Neural progenitor cell (in vitro differentiated cells): Measurements from ENCODE around the gene SLIT1. TPM values are rescaled to one million over a fixed set of nuclear protein-coding genes. Genes with fewer than 3 reads are reported as not detected.

ENCODE experiments used
- DNase-seq: peaks from one replicate; pipeline ENCODE4 v3.0.0-alpha.2; 2016; ENCODE audit warnings: low spot score
- H2AFZ ChIP-seq: fragments of 200-600 bp; sonication (generic); replicated peaks from 2 replicates; pipeline ENCODE4 v1.6.1; 2016; ENCODE audit warnings: antibody characterized with exemption
- H3F3A ChIP-seq: fragments of 200-600 bp; sonication (generic); 2 replicates; pipeline ENCODE4 v1.6.1; 2016; ENCODE audit warnings: antibody characterized with exemption, low read depth
- H3K27ac ChIP-seq: fragments of 200-600 bp; sonication (generic); 2 replicates; pipeline ENCODE4 v1.5.1; 2016; ENCODE audit warnings: mild to moderate bottlenecking
- H3K27me3 ChIP-seq: fragments of 200-600 bp; sonication (generic); 2 replicates; pipeline ENCODE4 v1.6.1; 2016; ENCODE audit warnings: mild to moderate bottlenecking, moderate library complexity
- H3K36me3 ChIP-seq: fragments of 200-600 bp; sonication (generic); 2 replicates; pipeline ENCODE4 v1.5.1; 2016
- H3K4me1 ChIP-seq: fragments of 200-600 bp; sonication (generic); 2 replicates; pipeline ENCODE4 v1.6.1; 2016; ENCODE audit warnings: mixed run types
- H3K4me2 ChIP-seq: fragments of 200-600 bp; sonication (generic); 2 replicates; pipeline ENCODE4 v1.6.1; 2016
- H3K4me3 ChIP-seq: fragments of 200-600 bp; sonication (generic); 2 replicates; pipeline ENCODE4 v1.5.1; 2016
- H3K79me2 ChIP-seq: fragments of 200-600 bp; sonication (generic); 2 replicates; pipeline ENCODE4 v1.6.1; 2016; ENCODE audit warnings: low read depth
- H3K9ac ChIP-seq: fragments of 200-600 bp; sonication (generic); 2 replicates; pipeline ENCODE4 v1.6.1; 2016
- H3K9me3 ChIP-seq: fragments of 200-600 bp; sonication (generic); 2 replicates; pipeline ENCODE4 v1.5.1; 2016; ENCODE audit warnings: low read depth
- H4K20me1 ChIP-seq: fragments of 200-600 bp; sonication (generic); 2 replicates; pipeline ENCODE4 v1.6.1; 2016; ENCODE audit warnings: low read depth
- H3K27ac Mint-ChIP-seq: 3 replicates; pipeline ENCODE4 v1.8.0; 2021; ENCODE audit warnings: mixed read lengths
- H3K27me3 Mint-ChIP-seq: 2 replicates; pipeline ENCODE4 v1.8.0; 2022; ENCODE audit warnings: low read depth, mild to moderate bottlenecking, inconsistent platforms, moderate library complexity, mixed read lengths; ENCODE audit not compliant: insufficient read depth
- H3K36me3 Mint-ChIP-seq: 3 replicates; pipeline ENCODE4 v1.8.0; 2021; ENCODE audit warnings: mixed read lengths
- H3K4me1 Mint-ChIP-seq: 3 replicates; pipeline ENCODE4 v1.8.0; 2021; ENCODE audit warnings: mixed read lengths
- H3K4me3 Mint-ChIP-seq: 3 replicates; pipeline ENCODE4 v1.8.0; 2021; ENCODE audit warnings: mild to moderate bottlenecking, moderate library complexity, mixed read lengths
- H3K9me3 Mint-ChIP-seq: 3 replicates; pipeline ENCODE4 v1.8.0; 2020; ENCODE audit warnings: mixed read lengths
- CTCF ChIP-seq: fragments of 200-600 bp; sonication (generic); IDR thresholded peaks from 2 replicates; pipeline ENCODE4 v1.5.1; 2017; ENCODE audit warnings: antibody characterized with exemption, mild to moderate bottlenecking
- EZH2 ChIP-seq: fragments of 200-600 bp; sonication (generic); IDR thresholded peaks from 2 replicates; pipeline ENCODE4 v1.6.1; 2017; ENCODE audit warnings: antibody characterized with exemption, mild to moderate bottlenecking, moderate library complexity
- EZH2phosphoT487 ChIP-seq: fragments of 200-600 bp; sonication (generic); IDR thresholded peaks from 2 replicates; pipeline ENCODE4 v1.6.1; 2017; ENCODE audit warnings: antibody characterized with exemption
- total RNA-seq: library from RNA; depleted of rRNA; stranded (reverse); fragments of >200 nt; gene quantifications from 2 replicates; pipeline ENCODE4 v1.2.3, GENCODE V29; 2015; ENCODE audit warnings: low replicate concordance

Gene SLIT1
- total RNA-seq, 1 donor from 2014 or later, result 0.92 TPM

DNA sequence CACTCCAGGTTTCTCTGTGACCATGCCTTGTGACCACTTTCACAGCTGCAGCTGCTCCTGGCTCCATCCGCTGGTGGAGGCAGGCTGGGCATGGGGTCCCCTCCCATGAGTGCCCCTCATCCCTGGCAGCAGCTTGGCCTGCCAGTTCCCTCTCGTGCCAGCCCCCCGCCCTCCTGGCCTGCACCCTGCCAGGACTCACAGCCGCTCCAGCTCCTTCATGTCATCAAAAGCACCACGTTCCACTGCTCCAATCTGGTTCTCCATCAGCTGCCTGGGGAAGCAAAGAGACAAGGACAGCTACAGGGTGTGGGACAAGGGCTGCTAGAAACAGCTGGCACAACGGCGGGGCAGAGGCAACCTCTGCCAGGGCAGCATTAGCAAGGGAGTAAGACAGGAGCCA is 22.6 kb downstream of the SLIT1 start:
- no peak overlapping the region for H3K27ac ChIP-seq
- H3K9me3 Mint-ChIP-seq, result no peaks in the 10 kb centered on the region

DNA sequence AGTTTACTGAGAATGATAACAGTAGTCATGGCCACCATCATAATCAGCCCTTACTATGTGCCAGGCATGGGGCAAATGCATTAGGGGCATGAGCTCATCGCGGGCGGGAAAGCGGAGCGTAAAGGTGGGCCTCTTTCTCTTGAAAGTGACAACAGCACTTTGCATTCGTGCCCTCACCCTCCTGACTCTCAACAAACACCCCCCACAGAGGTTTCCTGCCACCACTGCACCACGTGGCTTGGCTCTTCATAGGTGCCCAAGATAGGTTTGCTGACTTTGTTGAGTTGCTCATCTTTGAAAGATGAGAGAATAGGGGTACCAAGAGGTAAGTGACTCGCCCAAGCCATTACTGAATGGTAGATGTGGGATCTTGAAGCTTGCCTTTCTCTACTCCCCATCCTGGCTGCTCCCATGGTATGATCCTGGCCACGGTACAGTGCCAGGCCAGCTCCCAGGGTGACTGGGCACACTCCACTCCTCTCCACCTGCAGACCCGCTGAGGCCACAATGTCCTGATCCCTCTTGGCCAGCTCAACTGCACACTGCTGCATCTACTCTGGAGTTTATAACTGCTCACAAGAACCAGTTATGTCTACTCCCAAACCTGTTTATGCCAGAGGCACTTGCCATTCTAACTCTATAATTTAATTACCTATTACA is 26.0 kb downstream of the SLIT1 start:
- no peak overlapping the region for H3K4me3 Mint-ChIP-seq
- Histone ChIP-seq H3K4me3 (no peak overlapping the region), H3K27me3 (no peaks in the 10 kb centered on the region), H4K20me1 (no peaks in the 10 kb centered on the region), H3K9me3 (no peaks in the 10 kb centered on the region), H3K79me2 (no peaks in the 10 kb centered on the region), H3K4me2 (no peak overlapping the region), H2AFZ (no peak overlapping the region), H3K27ac (no peak overlapping the region), H3K36me3 (no peaks in the 10 kb centered on the region), H3K4me1 (peaks cover 11% of the 10 kb centered on the region), H3K9ac (no peak overlapping the region), H3F3A (no peaks in the 10 kb centered on the region)
- H3K27ac Mint-ChIP-seq, result peak overlapping the region; percentile 70
- H3K27me3 Mint-ChIP-seq, result peaks cover 54% of the 10 kb centered on the region
- no peaks in the 10 kb centered on the region for H3K36me3 Mint-ChIP-seq
- H3K9me3 Mint-ChIP-seq, result no peaks in the 10 kb centered on the region
- peaks cover 50% of the 10 kb centered on the region for H3K4me1 Mint-ChIP-seq
- no peak for DNase-seq
- TF ChIP-seq EZH2 (no peak), EZH2phosphoT487 (no peak), CTCF (no peak)

More for the DNA sequence above, 22.6 kb downstream of the SLIT1 start:
- peaks cover 45% of the 10 kb centered on the region for H3K4me1 Mint-ChIP-seq
- H3K36me3 ChIP-seq, result no peaks in the 10 kb centered on the region
- no peak overlapping the region for H3K9ac ChIP-seq
- peaks cover 33% of the 10 kb centered on the region for H3K27me3 Mint-ChIP-seq
- no peak overlapping the region for H3K27ac Mint-ChIP-seq
- H3K4me2 ChIP-seq, result no peak overlapping the region
- no peaks in the 10 kb centered on the region for H3F3A ChIP-seq
- TF ChIP-seq EZH2, result no peak
- no peak for TF ChIP-seq CTCF
- TF ChIP-seq EZH2phosphoT487, result no peak
- peaks cover 11% of the 10 kb centered on the region for H3K4me1 ChIP-seq
- no peaks in the 10 kb centered on the region for H4K20me1 ChIP-seq
- no peaks in the 10 kb centered on the region for H3K9me3 ChIP-seq
- no peaks in the 10 kb centered on the region for H3K27me3 ChIP-seq
- no peak overlapping the region for H3K4me3 Mint-ChIP-seq
- no peak overlapping the region for H2AFZ ChIP-seq
- no peaks in the 10 kb centered on the region for H3K79me2 ChIP-seq
- no peak for DNase-seq
- H3K4me3 ChIP-seq, result no peak overlapping the region
- no peaks in the 10 kb centered on the region for H3K36me3 Mint-ChIP-seq

- Histone ChIP-seq H3K79me2 (no peaks in the 10 kb centered on the region), H3F3A (no peaks in the 10 kb centered on the region), H3K9ac (no peak overlapping the region), H2AFZ (no peak overlapping the region), H3K27me3 (no peaks in the 10 kb centered on the region), H4K20me1 (no peaks in the 10 kb centered on the region), H3K4me3 (no peak overlapping the region), H3K36me3 (no peaks in the 10 kb centered on the region), H3K4me2 (no peak overlapping the region), H3K9me3 (no peaks in the 10 kb centered on the region), H3K27ac (no peak overlapping the region), H3K4me1 (no peaks in the 10 kb centered on the region)
- Mint-ChIP-seq H3K4me3 (no peak overlapping the region), H3K36me3 (no peaks in the 10 kb centered on the region), H3K27ac (no peak overlapping the region), H3K4me1 (peaks cover 50% of the 10 kb centered on the region), H3K27me3 (peaks cover 65% of the 10 kb centered on the region), H3K9me3 (peaks cover 2% of the 10 kb centered on the region)
- DNase-seq, result no peak
- TF ChIP-seq CTCF, result no peak
- TF ChIP-seq EZH2, result no peak
- no peak for TF ChIP-seq EZH2phosphoT487
Observed at GRCh38 chr10:97157578-97158095, 28.1 kb downstream of the SLIT1 start.
